ENCODE measurements around the gene RMI1.

Gene RMI1

DNA sequence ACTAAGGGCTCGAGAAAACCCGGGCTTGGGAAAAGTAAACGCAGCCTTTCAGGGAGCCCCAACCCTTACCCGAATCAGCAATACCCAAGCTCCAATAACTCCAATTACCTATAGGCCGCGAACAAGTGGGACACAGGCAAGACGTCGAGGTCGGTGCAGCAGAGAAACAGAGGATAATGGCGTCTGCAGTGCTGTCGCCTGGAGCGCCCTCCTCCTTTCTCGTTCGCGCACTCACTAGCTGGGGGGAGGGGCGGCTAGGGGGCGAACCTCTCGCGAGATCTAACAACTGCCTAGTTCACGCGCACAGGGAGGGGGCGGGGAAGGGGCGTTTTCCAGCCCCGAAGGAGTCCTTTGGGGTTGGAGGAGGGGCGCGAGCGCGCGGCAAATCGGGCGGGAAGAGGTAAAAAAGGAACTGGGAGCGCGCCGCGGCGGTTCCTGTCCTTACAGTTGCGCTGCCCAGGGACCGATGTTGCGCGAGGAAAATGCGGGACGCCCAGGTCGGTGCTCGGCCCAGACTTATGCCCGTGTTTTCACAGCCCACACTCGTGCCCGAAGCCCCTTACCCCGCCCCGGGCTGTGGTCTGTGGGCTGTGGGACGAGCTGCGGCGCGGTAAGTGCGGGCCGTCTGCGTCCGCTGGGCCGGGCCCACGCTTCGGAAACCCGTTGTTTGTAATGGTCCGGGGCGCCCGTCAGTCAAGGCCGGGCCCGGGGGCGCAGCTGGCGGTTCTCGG lies at the start of gene RMI1:
Gene RMI1, plus strand, starts transcription at position 411 of the 731 bp plus-strand sequence. CDS start 20,182 bp downstream, outside the sequence.
- in situ Hi-C loops (cut with MboI; ENCODE audit: low sequenced_read_pairs), result no loop called here

DNA sequence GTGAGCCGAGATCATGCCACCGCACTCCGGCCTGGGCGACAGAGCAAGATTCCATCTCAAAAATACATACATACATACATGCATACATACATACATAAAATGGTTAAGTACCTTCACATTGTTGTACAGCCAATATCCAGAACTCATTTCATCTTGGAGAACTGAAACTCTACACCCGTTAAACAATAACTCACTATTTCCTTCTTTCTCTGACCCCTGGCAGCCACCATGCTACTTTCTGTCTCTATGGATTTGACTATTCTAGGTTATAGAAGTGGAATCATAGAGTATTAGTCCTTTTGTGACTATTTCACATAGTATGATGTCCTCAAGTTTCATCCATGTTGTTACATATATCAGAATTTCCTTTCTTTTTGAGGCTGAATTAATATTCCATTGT lies 49.7 kb upstream of the RMI1 start:
- in situ Hi-C loops (cut with MboI; ENCODE audit: low sequenced_read_pairs), result loop anchor here (25.0 kb wide), 1 partner anchor 331 kb away; no protein-coding TSS in a partner anchor

GRCh38 chr9:83932011-83932410 lies 48.6 kb upstream of the RMI1 start:
- in situ Hi-C loops (cut with MboI; ENCODE audit: low sequenced_read_pairs), result loop anchor here (25.0 kb wide), 1 partner anchor 330 kb away; no protein-coding TSS in a partner anchor

- in situ Hi-C loops (cut with MboI; ENCODE audit: low sequenced_read_pairs), result loop anchor here (25.0 kb wide), 1 partner anchor 329 kb away; no protein-coding TSS in a partner anchor
Observed at GRCh38 chr9:83932851-83933250, 47.8 kb upstream of the RMI1 start.

GRCh38 chr9:83933790-83934189 lies 46.8 kb upstream of the RMI1 start:
- in situ Hi-C loops (cut with MboI; ENCODE audit: low sequenced_read_pairs), result loop anchor here (25.0 kb wide), 1 partner anchor 329 kb away; no protein-coding TSS in a partner anchor

GRCh38 chr9:83934569-83935275 lies 45.9 kb upstream of the RMI1 start:
- in situ Hi-C loops (cut with MboI; ENCODE audit: low sequenced_read_pairs), result loop anchor here (25.0 kb wide), 1 partner anchor 328 kb away; no protein-coding TSS in a partner anchor

DNA sequence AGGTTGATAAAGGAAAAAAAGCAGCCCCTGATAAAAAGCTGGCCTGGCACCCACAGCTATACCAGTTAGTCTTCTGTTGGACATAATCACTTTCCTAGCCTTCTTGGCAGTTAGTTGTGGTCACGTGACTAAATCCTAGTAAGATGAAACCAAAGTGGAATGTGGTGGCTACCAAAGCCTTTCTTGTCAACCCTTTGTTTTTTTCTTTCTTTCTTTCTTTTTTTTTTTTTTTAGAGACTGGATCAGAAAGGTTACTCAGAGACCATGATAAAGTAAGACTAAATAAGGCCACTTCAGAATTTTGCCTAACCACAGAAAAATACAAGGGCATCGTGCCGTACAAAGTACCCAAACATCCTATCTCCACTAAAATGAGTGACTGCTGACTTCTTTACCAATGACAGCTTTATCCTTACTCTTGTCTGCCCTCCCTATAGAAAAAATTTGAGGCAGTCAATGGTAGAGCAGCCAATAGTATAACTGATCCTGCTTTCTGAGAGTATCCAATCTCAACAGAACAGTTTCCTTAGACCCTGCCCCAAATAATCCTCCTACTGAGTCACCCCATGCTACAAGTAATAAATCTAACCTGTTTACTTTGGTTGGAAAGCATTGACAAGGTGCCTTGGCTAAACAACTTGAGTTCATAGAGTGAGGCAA lies 45.2 kb upstream of the RMI1 start:
- in situ Hi-C loops (cut with MboI; ENCODE audit: low sequenced_read_pairs), result loop anchor here (25.0 kb wide), 1 partner anchor 327 kb away; no protein-coding TSS in a partner anchor

GRCh38 chr9:83936523-83936922 lies 44.1 kb upstream of the RMI1 start:
- in situ Hi-C loops (cut with MboI; ENCODE audit: low sequenced_read_pairs), result loop anchor here (25.0 kb wide), 1 partner anchor 326 kb away; no protein-coding TSS in a partner anchor

DNA sequence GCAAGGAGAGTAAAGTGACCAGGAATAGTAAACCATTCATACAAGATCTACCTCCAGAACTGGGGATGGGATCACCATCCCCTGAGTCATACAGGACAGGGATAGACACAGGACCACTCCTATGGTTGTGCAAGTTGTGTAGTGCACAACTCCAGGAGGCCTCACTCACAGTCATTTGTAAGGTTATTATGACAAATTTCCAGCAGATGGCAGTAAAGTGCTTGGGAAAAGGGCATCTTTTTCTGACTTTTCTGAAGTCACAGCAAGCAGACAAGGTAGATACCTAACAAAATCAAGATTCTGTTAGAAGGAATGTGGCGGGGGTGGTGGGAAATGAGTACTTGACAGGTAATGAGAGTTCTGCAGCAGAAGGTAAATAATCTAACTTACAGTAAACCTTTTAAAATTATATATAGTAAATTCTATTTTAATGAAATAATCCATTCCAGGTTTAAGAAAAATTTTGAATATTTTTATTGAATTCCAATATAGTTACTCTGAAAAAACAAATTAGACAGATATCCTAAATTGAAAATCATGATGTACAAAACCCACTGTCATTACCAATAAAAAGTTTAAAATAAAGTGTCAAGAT lies 42.6 kb upstream of the RMI1 start:
- in situ Hi-C loops (cut with MboI; ENCODE audit: low sequenced_read_pairs), result loop anchor here (25.0 kb wide), 1 partner anchor 324 kb away; no protein-coding TSS in a partner anchor

DNA sequence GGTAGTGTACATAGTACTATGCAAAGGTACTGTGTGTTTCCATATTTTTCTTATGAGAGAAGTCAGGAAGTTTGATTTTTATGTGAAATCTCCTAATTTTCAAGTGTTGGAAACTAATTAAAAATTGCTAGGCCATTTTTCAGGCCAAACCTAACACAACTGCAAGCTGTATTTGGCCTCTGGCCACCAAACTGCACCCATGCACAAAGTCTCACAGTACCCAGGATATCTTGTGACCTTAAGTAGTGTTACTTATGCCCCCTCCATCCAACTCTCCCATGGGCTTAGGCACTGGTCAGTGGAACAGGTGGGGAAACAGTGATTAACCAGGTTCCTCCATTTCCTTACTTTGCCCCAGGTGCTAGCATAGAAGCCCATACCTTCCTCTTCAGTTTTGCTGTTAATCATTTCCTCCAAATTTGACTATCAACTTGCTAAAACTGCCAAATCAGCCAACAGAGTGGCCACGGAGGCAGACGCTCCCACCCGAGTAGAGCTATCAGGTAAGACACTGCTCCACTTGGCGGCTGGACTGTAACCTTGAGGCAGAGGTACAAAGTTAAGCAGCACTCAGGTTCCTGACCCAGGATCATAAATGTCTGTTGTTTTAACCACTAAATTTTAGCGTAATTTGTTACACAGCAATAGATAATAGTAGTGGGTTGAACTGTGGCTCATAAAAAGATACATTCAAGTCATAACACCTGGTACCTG lies 39.9 kb upstream of the RMI1 start:
- in situ Hi-C loops (cut with MboI; ENCODE audit: low sequenced_read_pairs), result loop anchor here (25.0 kb wide), 1 partner anchor 322 kb away; no protein-coding TSS in a partner anchor

GRCh38 chr9:83948096-83948495 lies 32.5 kb upstream of the RMI1 start:
- in situ Hi-C loops (cut with MboI; ENCODE audit: low sequenced_read_pairs), result loop anchor here (25.0 kb wide), 1 partner anchor 314 kb away; no protein-coding TSS in a partner anchor

GRCh38 chr9:83956086-83956435 lies 24.5 kb upstream of the RMI1 start:
- in situ Hi-C loops (cut with MboI; ENCODE audit: low sequenced_read_pairs), result no loop called here

GRCh38 chr9:83956436-83957247 lies 24.0 kb upstream of the RMI1 start:
- in situ Hi-C loops (cut with MboI; ENCODE audit: low sequenced_read_pairs), result no loop called here

GRCh38 chr9:83957248-83957513 lies 23.4 kb upstream of the RMI1 start:
- in situ Hi-C loops (cut with MboI; ENCODE audit: low sequenced_read_pairs), result no loop called here

GRCh38 chr9:83959061-83959460 lies 21.5 kb upstream of the RMI1 start:
- in situ Hi-C loops (cut with MboI; ENCODE audit: low sequenced_read_pairs), result no loop called here

GRCh38 chr9:83960991-83961390 lies 19.6 kb upstream of the RMI1 start:
- in situ Hi-C loops (cut with MboI; ENCODE audit: low sequenced_read_pairs), result no loop called here

DNA sequence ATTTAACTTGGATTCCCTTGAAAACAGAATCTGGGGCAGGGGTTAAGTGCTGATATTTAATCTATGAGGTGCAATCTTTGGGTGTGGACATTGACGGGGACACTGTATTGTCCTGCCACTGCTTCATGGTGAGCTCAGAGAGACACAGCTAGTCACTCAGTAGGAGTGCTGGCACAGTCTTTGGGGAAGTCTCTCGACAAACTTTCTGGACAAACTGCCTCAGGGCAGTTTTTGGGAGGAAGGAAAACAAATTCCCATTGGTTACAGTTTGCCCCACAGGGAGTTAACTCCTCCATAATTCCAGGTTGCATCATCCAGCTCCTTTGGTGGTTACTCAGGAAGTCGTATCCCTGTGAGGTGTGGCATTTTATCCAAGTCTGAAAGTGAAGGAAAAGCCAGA lies 18.4 kb upstream of the RMI1 start:
- in situ Hi-C loops (cut with MboI; ENCODE audit: low sequenced_read_pairs), result no loop called here

DNA sequence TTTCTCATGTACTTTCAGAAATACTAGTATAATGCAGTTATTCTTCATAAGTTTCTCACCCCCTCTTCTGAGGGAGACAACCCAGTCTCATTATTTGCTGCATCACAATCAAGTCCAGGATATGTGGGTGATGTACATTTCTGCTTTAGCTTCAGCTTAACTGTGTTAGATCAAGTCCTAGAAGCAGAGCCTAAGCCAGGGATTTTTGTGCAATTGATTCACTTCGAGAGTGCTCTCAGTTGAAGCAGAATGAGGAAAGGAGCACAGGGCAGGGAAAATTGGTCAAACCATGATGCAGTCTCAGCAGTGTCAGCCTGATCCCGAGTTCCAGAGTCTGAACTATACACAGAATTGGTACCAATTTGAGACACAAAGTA lies 15.6 kb upstream of the RMI1 start:
- in situ Hi-C loops (cut with MboI; ENCODE audit: low sequenced_read_pairs), result no loop called here

DNA sequence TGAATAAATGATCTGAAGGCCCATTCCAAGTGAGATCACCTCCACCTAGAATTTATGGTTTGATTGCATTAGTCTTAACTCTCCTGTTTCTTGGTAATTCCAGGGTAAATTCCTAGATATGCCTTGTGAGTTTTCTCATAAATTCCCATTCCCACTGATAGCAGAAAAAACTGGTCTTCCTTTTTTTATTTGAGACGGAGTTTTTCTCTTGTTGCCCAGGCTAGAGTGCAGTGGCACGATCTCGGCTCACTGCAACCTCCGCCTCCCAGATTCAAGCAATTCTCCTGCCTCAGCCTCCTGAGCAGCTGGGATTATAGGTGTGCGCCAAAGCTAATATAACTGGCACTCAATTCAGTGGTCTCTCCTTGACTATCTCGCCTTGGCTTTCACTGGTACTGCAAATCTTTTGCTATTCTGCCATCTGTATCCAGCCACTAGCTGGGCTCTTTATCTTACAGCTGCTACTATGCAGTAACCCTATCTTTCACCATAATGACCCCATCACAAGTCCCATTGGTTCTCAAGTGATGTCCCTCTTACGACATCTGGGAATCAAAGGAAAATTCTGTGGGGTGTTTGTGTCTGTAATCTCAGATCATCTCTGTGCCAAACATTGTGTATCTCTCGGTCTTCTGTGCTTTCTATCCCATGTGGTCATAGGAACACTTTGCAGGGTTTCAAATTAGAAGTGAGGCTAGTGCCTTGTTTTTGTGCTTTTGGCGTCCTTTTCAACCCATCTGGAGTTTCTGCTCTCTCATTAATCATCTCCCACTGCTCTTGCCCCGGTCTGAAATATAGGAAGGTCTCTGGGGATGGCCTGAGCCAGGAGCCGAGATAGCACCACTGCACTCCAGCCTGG lies 15.0 kb upstream of the RMI1 start:
- in situ Hi-C loops (cut with MboI; ENCODE audit: low sequenced_read_pairs), result no loop called here

All from HL-60/S4 treated with retinoic acid at 250 ng/mL for 4 days and 3 days (cell line).